Right lobe of liver (tissue), 4 donors: Measurements from ENCODE around the gene MAGIX.

ENCODE experiments used
- CTCF ChIP-seq, 4 donors: fragments of 200-600 bp in 3 of 4; fragments of 450-650 bp in 1 of 4; IDR thresholded peaks; one replicate each; pipeline versions ENCODE4 v1.5.1 to v1.8.0; 2016 to 2022; ENCODE audit warnings: antibody characterized with exemption in 4 of 4, mild to moderate bottlenecking in 2 of 4
- POLR2A ChIP-seq: fragments of 450-650 bp; IDR thresholded peaks from one replicate; pipeline ENCODE4 v1.6.1; 2017; ENCODE audit warnings: antibody characterized with exemption, mild to moderate bottlenecking
- donor health status: DM: no; HTN: no; CAD: no.
- donor health status: DM: no; HTN: no; CAD: no.
- donor health status: DM: no; HTN: yes; CAD: no.

GRCh38 chrX:49172280-49172780 is 9.8 kb downstream of the MAGIX start:
- TF ChIP-seq POLR2A (no peak), CTCF (IDR thresholded peaks at IDR 0.05) (no peak)
